ENCODE results near the gene NUP210L. TPM values are rescaled to one million over a fixed set of nuclear protein-coding genes. Genes with fewer than 3 reads are reported as not detected.

NUP210L gene
- total RNA-seq, 2 experiments from 2014 or later = 0.03 to 0.06 TPM

DNA sequence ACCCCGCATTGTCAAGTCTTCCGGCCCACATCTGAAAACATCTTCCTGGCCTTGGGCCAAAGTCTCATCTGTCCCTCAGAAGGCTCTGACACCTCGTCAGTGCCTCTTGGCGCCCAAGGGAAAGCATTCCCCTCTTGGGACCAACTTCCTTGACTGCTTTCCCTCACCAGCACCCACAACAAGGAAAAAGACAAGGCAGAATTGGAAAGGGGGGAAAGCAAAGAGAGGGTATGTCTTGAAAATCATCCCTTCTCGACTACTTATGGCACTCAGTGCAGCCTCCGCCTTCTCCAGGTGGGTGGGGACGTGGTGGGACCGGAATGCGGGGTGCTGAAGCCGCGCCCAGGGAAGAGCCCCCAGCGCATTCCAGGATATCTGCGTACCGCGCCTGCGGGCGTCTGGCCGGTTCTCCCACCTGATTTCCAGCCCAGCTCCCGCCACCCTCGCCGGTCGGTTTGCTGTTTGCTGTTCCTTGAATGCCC is 191.0 kb downstream of the NUP210L start:
- intact Hi-C loops (cut with micrococcal nuclease; ENCODE audit: unreplicated experiment) = loop anchor here (1.0 kb wide), 1 partner anchor 41 kb away; no protein-coding TSS in a partner anchor
- Histone ChIP-seq H4K20me1 (ENCODE audit: insufficient read depth, low read length) (no peaks in the 10 kb centered on the region), H2AFZ (ENCODE audit: low read length) (peak overlapping the region; percentile 34; the same call in 1 of the 2 replicates), H3K4me1 (ENCODE audit: insufficient read depth, low read length, poor library complexity, severe bottlenecking) (peaks cover 50% of the 10 kb centered on the region), H3K4me2 (ENCODE audit: low read length) (peak overlapping the region; percentile 99), H3K9me2 (ENCODE audit: insufficient read depth, low read length) (no peaks in the 10 kb centered on the region), H3K36me3 (ENCODE audit: insufficient read depth, low read length) (peaks cover 20% of the 10 kb centered on the region), H3K79me2 (ENCODE audit: insufficient read depth, low read depth, low read length) (peaks cover 44% of the 10 kb centered on the region), H3K4me3 (ENCODE audit: low read depth, low read length, poor library complexity, severe bottlenecking) (peak overlapping the region; percentile 85), H3K27ac (ENCODE audit: low read depth, low read length, poor library complexity, severe bottlenecking) (peak overlapping the region; percentile 63), H3K9me3 (ENCODE audit: low read length) (no peaks in the 10 kb centered on the region)
- ChIA-PET CTCF (ENCODE audit: unreplicated experiment) (interaction anchor here (0.6 to 0.9 kb wide), 3 partner anchors 12 to 19 kb away, joined by 3 to 4 read pairs (median 4); partner anchors contain the start of gene JTB), POLR2A (interaction anchor here (1.1 to 2.6 kb wide), 6 partner anchors 14 to 42 kb away, joined by 3 to 24 read pairs (median 6); partner anchors contain the start of genes GATAD2B, JTB, RAB13 and RPS27)
- no peak for DNase-seq (ENCODE audit: low spot score)
- TSS peak; percentile 77 for BruUV-seq (replicated peaks)
- TF ChIP-seq, protein P1, sequence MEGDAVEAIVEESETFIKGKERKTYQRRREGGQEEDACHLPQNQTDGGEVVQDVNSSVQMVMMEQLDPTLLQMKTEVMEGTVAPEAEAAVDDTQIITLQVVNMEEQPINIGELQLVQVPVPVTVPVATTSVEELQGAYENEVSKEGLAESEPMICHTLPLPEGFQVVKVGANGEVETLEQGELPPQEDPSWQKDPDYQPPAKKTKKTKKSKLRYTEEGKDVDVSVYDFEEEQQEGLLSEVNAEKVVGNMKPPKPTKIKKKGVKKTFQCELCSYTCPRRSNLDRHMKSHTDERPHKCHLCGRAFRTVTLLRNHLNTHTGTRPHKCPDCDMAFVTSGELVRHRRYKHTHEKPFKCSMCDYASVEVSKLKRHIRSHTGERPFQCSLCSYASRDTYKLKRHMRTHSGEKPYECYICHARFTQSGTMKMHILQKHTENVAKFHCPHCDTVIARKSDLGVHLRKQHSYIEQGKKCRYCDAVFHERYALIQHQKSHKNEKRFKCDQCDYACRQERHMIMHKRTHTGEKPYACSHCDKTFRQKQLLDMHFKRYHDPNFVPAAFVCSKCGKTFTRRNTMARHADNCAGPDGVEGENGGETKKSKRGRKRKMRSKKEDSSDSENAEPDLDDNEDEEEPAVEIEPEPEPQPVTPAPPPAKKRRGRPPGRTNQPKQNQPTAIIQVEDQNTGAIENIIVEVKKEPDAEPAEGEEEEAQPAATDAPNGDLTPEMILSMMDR (conservative IDR thresholded peaks at IDR 0.05; ENCODE audit: low read length) = no peak
- TF ChIP-seq EZH2phosphoT487 (IDR thresholded peaks at IDR 0.05; ENCODE audit: borderline replicate concordance, low read depth, low read length) = no peak

DNA sequence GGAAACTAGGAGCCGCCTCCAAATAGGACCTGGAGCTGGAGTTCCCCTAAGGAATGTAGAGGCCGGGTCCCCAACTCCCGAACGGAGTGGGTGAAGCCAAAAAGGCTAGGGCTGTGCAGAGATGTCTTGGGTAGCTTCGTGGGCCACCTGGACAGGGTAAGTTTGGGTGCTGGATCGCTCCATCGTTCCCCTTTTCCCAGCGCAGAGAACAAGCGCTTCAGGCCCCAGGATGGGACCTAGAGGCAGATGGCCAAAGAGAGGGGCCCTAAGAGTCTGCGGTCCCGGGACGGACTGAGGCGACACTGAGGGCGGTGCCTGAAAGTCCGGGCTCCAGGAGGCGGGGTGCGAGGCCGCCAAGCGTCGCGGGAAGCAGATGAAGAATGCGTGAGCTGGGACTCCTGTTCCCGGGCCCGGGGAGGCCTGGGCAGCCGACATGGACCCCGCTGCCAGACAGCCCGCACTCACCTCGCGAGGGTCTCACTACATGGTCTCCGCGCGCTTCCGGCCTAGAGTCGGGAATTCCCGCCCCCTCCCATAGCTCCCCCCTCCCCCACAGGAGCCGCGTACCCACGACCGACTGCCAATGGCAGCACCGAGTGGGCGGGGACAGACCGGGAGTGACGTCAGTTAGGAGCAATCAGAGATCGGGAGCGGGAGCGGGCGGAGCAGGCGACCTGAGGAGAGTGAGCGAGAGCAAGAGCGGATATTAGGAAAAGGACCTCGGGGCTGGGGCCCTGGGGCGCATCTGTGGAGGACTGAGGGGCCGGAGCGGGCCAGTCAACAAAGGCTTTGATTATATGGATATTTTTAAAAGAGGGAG is 191.6 kb downstream of the NUP210L start, which contains the start of gene SLC39A1:
Gene SLC39A1 (minus strand): TSS at position 508 of the 820 bp plus-strand sequence. CDS start 822 bp downstream, outside the sequence.
- Histone ChIP-seq H3K79me2 (ENCODE audit: insufficient read depth, low read depth, low read length) (peaks cover 39% of the 10 kb centered on the region), H3K4me1 (ENCODE audit: insufficient read depth, low read length, poor library complexity, severe bottlenecking) (peaks cover 47% of the 10 kb centered on the region)

More for the DNA sequence above, 191.6 kb downstream of the NUP210L start, which contains the start of gene SLC39A1:
- intact Hi-C loops (cut with micrococcal nuclease; ENCODE audit: unreplicated experiment) = loop anchor here (1.0 kb wide), 1 partner anchor 40 kb away; no protein-coding TSS in a partner anchor
- H4K20me1 ChIP-seq (ENCODE audit: insufficient read depth, low read length) = no peaks in the 10 kb centered on the region
- DNase-seq (ENCODE audit: low spot score) = peak; percentile 94
- H3K9me2 ChIP-seq (ENCODE audit: insufficient read depth, low read length) = no peaks in the 10 kb centered on the region
- H3K36me3 ChIP-seq (ENCODE audit: insufficient read depth, low read length) = peaks cover 20% of the 10 kb centered on the region
- H2AFZ ChIP-seq (ENCODE audit: low read length) = peak within 1 kb of the TSS; percentile 34
- CTCF ChIA-PET (ENCODE audit: unreplicated experiment) = interaction anchor here (0.6 to 0.9 kb wide), 3 partner anchors 12 to 19 kb away, joined by 3 to 4 read pairs (median 4); partner anchors contain the start of gene JTB
- H3K27ac ChIP-seq (ENCODE audit: low read depth, low read length, poor library complexity, severe bottlenecking) = peak within 1 kb of the TSS; percentile 63
- TF ChIP-seq, protein P1 (conservative IDR thresholded peaks at IDR 0.05; ENCODE audit: low read length) = no peak
- TF ChIP-seq EZH2phosphoT487 (IDR thresholded peaks at IDR 0.05; ENCODE audit: borderline replicate concordance, low read depth, low read length) = no peak
- POLR2A ChIA-PET = interaction anchor here (1.1 to 2.6 kb wide), 8 partner anchors 12 to 42 kb away, joined by 3 to 24 read pairs (median 5); partner anchors contain the start of genes GATAD2B, JTB, RAB13 and RPS27
- H3K9me3 ChIP-seq (ENCODE audit: low read length) = no peaks in the 10 kb centered on the region
- BruUV-seq (replicated peaks) = no TSS peak
- peak within 1 kb of the TSS; percentile 85 for H3K4me3 ChIP-seq (ENCODE audit: low read depth, low read length, poor library complexity, severe bottlenecking)
- peak within 1 kb of the TSS; percentile 99 for H3K4me2 ChIP-seq (ENCODE audit: low read length)
